Effector memory CD8-positive, alpha-beta T cell (primary cell): ENCODE data around the gene IRAG1.

Experiments used
- ATAC-seq: fragments of 150-1000 bp; cut with Tn5 transposase; replicated peaks from 2 replicates; pipeline ENCODE4 v1.10.0; 2021; ENCODE audit warnings: mild to moderate bottlenecking, moderate library complexity
- DNase-seq, 3 experiments: peaks; one replicate each; pipeline ENCODE4 v3.0.0; 2021
- H3K27ac Mint-ChIP-seq, 2 donors: one replicate each; pipeline ENCODE4 v1.8.0; 2022; ENCODE audit warnings: mild to moderate bottlenecking in 2 of 2, mixed read lengths in 2 of 2, moderate library complexity in 2 of 2
- H3K27me3 Mint-ChIP-seq, 2 donors: one replicate each; pipeline ENCODE4 v1.8.0; 2022; ENCODE audit warnings: mixed read lengths in 2 of 2
- H3K36me3 Mint-ChIP-seq: one replicate; pipeline ENCODE4 v1.8.0; 2022; ENCODE audit warnings: mild to moderate bottlenecking, moderate library complexity, mixed read lengths; ENCODE audit not compliant: insufficient read depth
- H3K4me1 Mint-ChIP-seq, 2 donors: one replicate each; pipeline ENCODE4 v1.8.0; 2022; ENCODE audit warnings: low read depth in 2 of 2, mixed read lengths in 2 of 2
- H3K4me3 Mint-ChIP-seq, 2 donors: one replicate each; pipeline ENCODE4 v1.8.0; 2022; ENCODE audit warnings: mild to moderate bottlenecking in 2 of 2, mixed read lengths in 2 of 2, moderate library complexity in 2 of 2
- H3K9me3 Mint-ChIP-seq, 2 donors: one replicate each; pipeline ENCODE4 v1.8.0; 2022; ENCODE audit warnings: mixed read lengths in 2 of 2

IRAG1 gene

GRCh38 chr11:10655227-10655626 lies 38.3 kb downstream of the IRAG1 start:
- no peak overlapping the region for H3K27ac Mint-ChIP-seq
- DNase-seq (no peak), ATAC-seq (no peak)
- H3K4me3 Mint-ChIP-seq, result no peak overlapping the region
- H3K4me1 Mint-ChIP-seq, result peaks cover 0 to 4% of the 10 kb centered on the region in 2 donors
- H3K27me3 Mint-ChIP-seq, result no peaks in the 10 kb centered on the region
- no peaks in the 10 kb centered on the region for H3K36me3 Mint-ChIP-seq
- no peaks in the 10 kb centered on the region for H3K9me3 Mint-ChIP-seq

DNA sequence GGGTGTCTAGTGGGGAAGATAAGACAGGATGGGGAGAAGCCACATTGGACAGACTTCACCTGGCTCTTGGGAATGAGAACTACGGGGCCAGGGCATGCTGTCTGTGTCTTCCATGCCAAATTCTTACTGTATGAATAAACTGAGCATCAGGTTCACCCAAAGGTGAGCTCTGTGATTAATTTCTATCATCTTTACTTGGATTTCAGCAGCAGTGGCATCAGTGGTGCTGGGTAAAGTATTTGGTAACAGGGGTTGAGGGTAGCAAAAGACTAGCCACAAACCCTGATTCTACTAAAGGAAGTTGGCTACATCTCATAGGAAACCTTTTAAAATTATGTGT lies 38.8 kb downstream of the IRAG1 start:
- Mint-ChIP-seq H3K27ac (no peak overlapping the region), H3K36me3 (no peaks in the 10 kb centered on the region), H3K27me3 (no peaks in the 10 kb centered on the region), H3K4me1 (peaks cover 0 to 4% of the 10 kb centered on the region in 2 donors), H3K9me3 (no peaks in the 10 kb centered on the region), H3K4me3 (no peak overlapping the region)
- ATAC-seq, result no peak
- DNase-seq, result no peak

GRCh38 chr11:10653946-10654810 lies 39.4 kb downstream of the IRAG1 start:
- no peaks in the 10 kb centered on the region for H3K36me3 Mint-ChIP-seq
- no peaks in the 10 kb centered on the region for H3K9me3 Mint-ChIP-seq
- peaks cover 0 to 4% of the 10 kb centered on the region in 2 donors for H3K4me1 Mint-ChIP-seq
- H3K27me3 Mint-ChIP-seq, result no peaks in the 10 kb centered on the region
- ATAC-seq, result peak; percentile 78
- H3K4me3 Mint-ChIP-seq, result no peak overlapping the region
- H3K27ac Mint-ChIP-seq, result no peak overlapping the region
- DNase-seq, result peak; percentile 9 to 23 (median 15)

- Mint-ChIP-seq H3K9me3 (no peaks in the 10 kb centered on the region), H3K27ac (peak overlapping the region in 1 of 2 donors; percentile 13), H3K4me1 (peaks cover 0 to 4% of the 10 kb centered on the region in 2 donors), H3K36me3 (no peaks in the 10 kb centered on the region), H3K27me3 (no peaks in the 10 kb centered on the region), H3K4me3 (no peak overlapping the region)
- ATAC-seq (no peak), DNase-seq (no peak)
These were observed 40.3 kb downstream of the IRAG1 start for GRCh38 chr11:10653261-10653660.

DNA sequence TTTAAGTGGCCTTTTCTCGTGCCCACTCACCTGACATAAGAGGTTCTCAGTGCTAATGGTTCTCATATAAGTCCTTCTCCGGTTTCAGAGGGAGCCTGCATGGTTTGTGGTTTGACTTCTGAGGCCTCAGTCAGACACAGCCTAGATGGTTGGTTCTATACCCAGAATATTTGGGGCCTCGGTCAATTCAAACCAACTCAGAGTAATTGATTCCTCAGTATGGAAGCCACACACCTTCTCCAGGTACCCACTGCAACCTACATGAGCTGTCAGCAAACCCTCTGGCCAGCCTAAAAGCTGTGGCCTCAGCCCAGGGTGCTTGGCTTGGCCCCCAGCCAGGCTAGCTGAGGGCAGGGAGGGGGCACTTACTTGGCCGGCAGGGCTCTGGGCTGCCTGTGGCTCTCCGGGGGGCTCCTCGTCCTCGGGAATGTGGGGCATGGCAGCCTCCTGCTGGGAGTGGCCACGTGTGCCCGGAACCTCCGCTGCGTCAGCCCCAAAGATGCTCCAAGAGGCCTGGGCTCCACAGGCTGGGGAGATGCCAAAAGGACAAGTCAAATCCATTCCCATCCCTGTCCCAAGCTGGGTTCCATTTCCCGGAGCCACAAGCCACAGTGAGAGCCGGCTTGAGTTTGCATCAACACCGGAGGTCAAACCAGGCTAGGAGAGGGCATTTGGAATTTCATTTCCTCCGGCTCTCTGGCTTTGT lies 41.7 kb downstream of the IRAG1 start:
- Mint-ChIP-seq H3K9me3 (no peaks in the 10 kb centered on the region), H3K27ac (no peak overlapping the region), H3K4me3 (no peak overlapping the region), H3K36me3 (no peaks in the 10 kb centered on the region), H3K27me3 (no peaks in the 10 kb centered on the region), H3K4me1 (peaks cover 0 to 2% of the 10 kb centered on the region in 2 donors)
- ATAC-seq (no peak), DNase-seq (no peak)

DNA sequence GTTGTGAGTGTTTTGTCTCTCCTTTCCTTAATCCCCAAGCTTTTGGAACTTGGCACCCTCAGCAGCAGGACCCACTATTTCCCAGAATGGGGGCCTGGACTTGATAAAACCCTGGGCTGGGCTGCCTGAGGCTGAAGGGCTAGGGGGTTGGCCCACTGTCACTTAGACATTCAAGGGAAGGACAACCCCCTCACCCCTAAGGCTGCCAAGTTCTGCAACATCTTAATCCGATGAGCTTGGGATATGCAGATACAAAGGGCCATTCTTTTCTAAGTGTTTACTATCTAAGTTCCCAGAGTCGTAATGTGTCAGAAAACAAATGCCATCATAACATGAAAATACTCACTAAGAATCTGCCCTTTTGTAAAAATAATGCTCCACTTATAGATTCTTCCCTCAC lies 42.9 kb downstream of the IRAG1 start:
- DNase-seq (no peak), ATAC-seq (no peak)
- no peak overlapping the region for H3K4me3 Mint-ChIP-seq
- H3K9me3 Mint-ChIP-seq, result no peaks in the 10 kb centered on the region
- H3K27ac Mint-ChIP-seq, result no peak overlapping the region
- H3K27me3 Mint-ChIP-seq, result peaks cover 0 to 7% of the 10 kb centered on the region in 2 donors
- H3K4me1 Mint-ChIP-seq, result peaks cover 0 to 2% of the 10 kb centered on the region in 2 donors
- no peaks in the 10 kb centered on the region for H3K36me3 Mint-ChIP-seq

DNA sequence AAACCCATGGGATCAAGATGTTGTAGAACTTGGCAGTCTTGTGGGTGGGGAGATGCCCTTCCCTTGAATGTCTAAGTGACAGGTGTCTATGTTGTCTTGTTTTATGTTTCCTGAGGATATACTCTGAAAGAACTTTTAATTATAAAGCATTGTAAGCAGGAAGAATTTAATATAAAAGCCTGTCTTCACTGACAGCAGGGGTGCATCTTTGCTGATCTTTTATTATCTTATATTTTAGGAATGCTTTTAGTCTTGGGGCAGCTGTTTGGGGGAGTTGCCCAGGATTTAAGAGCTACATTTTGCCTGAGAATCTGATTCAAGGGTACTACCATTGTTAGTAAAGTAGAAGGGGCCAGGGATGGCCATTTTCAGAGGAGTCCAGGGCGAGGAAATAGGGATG lies 43.4 kb downstream of the IRAG1 start:
- no peak for DNase-seq
- no peaks in the 10 kb centered on the region for H3K9me3 Mint-ChIP-seq
- no peak overlapping the region for H3K27ac Mint-ChIP-seq

DNA sequence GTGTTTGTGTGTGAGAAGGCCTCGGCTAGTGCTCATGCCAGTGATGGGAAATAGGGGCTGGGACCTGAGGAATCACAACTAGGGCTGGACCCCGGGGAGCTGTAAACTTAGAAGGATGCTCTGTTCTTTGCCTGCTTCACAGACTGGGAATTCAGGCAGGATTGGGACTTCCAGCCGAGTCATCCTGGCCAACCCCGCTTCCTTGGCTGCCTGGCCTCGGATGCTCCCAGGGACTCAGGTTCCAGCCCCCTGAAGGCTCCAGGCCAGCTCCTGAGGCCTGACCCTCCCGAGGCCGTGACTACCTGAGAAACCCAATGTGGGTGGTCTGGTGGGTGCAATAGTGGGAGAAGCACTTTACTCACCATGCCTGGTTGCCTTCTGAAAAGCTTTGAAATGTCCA lies 44.7 kb downstream of the IRAG1 start:
- H3K9me3 Mint-ChIP-seq, result no peaks in the 10 kb centered on the region
- DNase-seq (no peak), ATAC-seq (no peak)
- H3K27ac Mint-ChIP-seq, result no peak overlapping the region
- H3K4me3 Mint-ChIP-seq, result no peak overlapping the region
- peaks cover 0 to 7% of the 10 kb centered on the region in 2 donors for H3K27me3 Mint-ChIP-seq
- peaks cover 0 to 2% of the 10 kb centered on the region in 2 donors for H3K4me1 Mint-ChIP-seq
- H3K36me3 Mint-ChIP-seq, result no peaks in the 10 kb centered on the region

More for the DNA sequence above, 43.4 kb downstream of the IRAG1 start:
- no peak for ATAC-seq
- Mint-ChIP-seq H3K36me3 (no peaks in the 10 kb centered on the region), H3K4me3 (no peak overlapping the region), H3K27me3 (peaks cover 0 to 7% of the 10 kb centered on the region in 2 donors), H3K4me1 (peaks cover 0 to 2% of the 10 kb centered on the region in 2 donors)

DNA sequence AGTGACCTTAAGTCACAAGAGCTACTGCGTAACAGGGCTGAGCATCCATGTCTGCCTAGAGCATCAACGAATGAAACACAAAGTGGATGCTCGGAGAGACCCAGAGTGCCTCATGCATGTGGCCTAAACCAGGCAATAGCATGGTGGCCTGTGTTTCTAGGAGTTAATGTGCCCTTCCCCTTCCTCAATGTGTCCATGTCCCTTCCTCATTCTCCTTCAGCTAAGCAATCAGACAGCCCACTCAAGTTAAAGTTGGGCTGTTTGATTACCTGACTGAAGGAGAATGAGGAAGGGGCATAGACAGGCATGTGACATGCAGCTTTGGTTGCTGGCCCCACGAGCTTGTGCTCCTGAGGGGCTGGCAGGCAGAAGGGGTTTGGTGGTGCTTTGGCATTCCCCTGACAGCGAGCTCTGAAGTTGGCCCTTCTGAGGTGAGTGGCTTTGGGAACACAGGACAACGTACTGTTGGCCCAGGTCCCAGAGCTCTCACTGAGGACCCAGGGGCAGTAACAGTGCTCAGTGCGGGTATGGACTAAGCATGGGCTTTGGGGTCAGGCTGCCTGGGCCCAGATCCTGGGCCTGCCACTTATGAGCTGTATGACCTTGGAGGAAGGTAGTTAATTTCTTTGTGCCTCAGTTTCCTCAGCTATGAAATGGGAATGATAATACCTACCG lies 46.7 kb downstream of the IRAG1 start:
- no peaks in the 10 kb centered on the region for H3K9me3 Mint-ChIP-seq
- H3K36me3 Mint-ChIP-seq, result no peaks in the 10 kb centered on the region
- H3K4me3 Mint-ChIP-seq, result no peak overlapping the region
- DNase-seq (no peak), ATAC-seq (no peak)
- H3K4me1 Mint-ChIP-seq, result peaks cover 0 to 2% of the 10 kb centered on the region in 2 donors
- H3K27ac Mint-ChIP-seq, result no peak overlapping the region
- H3K27me3 Mint-ChIP-seq, result peaks cover 0 to 7% of the 10 kb centered on the region in 2 donors

- Mint-ChIP-seq H3K4me3 (no peak overlapping the region), H3K4me1 (peaks cover 0 to 2% of the 10 kb centered on the region in 2 donors), H3K9me3 (no peaks in the 10 kb centered on the region), H3K27ac (no peak overlapping the region), H3K36me3 (no peaks in the 10 kb centered on the region), H3K27me3 (peaks cover 0 to 7% of the 10 kb centered on the region in 2 donors)
- no peak for DNase-seq
- ATAC-seq, result no peak
These were observed 47.5 kb downstream of the IRAG1 start for GRCh38 chr11:10646005-10646404.

DNA sequence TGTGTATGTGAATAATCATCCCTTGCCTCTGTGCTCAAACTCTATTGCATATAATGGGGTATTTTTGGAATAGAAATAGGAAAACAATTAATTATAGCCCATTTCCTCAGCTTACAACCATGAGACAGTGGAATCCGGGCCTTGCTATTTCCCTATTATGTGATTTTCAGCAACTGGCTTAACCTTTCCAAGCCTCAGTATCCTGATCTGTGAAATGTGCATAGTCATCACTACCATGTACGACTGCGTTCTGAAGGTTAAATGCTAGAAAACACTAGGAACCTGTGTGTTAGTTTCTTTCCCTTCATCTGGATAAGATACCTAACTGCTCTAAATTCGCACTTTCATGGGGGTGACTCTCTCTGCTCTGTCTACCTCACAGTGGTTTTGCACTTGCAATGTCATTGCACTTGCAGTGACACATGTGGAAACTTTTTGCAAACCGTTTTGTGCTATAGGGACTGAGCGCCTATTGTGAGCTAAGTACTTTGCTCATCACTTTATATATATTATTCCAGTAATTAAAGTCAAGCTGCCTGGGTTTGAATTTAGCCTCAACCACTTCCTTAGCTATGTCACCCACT lies 48.3 kb downstream of the IRAG1 start:
- peaks cover 0 to 2% of the 10 kb centered on the region in 2 donors for H3K4me1 Mint-ChIP-seq
- DNase-seq, result no peak
- no peak overlapping the region for H3K27ac Mint-ChIP-seq
- peaks cover 0 to 7% of the 10 kb centered on the region in 2 donors for H3K27me3 Mint-ChIP-seq
- no peaks in the 10 kb centered on the region for H3K36me3 Mint-ChIP-seq
- H3K4me3 Mint-ChIP-seq, result no peak overlapping the region
- no peaks in the 10 kb centered on the region for H3K9me3 Mint-ChIP-seq
- ATAC-seq, result no peak
